Measurements from ENCODE around the gene NTF3. TPM values are rescaled to one million over a fixed set of nuclear protein-coding genes. Genes with fewer than 3 reads are reported as not detected.

NTF3 gene
- total and polyA plus RNA-seq, 2 of the 8 experiments (the other 6 are each of a cell fraction or from before 2014, with no cell fraction given), result 1.4 to 2.3 TPM

DNA sequence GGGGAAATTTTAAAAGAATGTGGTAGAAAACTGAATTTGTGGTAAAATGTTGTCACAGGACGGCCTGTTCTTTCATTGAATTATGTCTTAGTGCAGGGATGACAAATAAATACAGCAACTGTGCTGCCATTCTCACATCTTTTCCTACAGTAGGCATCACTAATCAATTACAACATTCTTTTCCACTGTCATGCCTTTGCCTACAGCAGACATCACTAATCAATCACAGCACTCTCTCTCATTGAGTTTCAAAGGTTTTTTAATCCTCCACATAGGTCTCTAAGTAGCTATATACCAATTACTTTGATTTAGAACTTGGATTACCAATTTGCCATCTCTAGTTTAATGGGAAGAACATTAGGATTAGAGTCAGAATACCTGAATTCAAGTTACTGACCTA lies 30.1 kb downstream of the NTF3 start:
- Histone ChIP-seq H3K4ac (replicated peaks; ENCODE audit: insufficient read length, low read depth, low read length) (no peak overlapping the region), H3K23ac (ENCODE audit: insufficient read length) (no peak overlapping the region), H2AFZ (ENCODE audit: low read length) (no peak overlapping the region), H3K79me2 (ENCODE audit: control insufficient read depth in 1 of 2, insufficient read depth in 2 of 2, low read length in 2 of 2) (no peaks in the 10 kb centered on the region), H3K27ac (ENCODE audit: low read depth, low read length) (no peak overlapping the region), H3K4me3 (ENCODE audit: extremely low read depth in 1 of 4, insufficient read depth in 2 of 4, low read depth in 3 of 4, low read length in 4 of 4) (no peak overlapping the region), H2BK120ac (replicated peaks; ENCODE audit: low read depth, low read length) (no peak overlapping the region), H4K20me1 (replicated peaks in 1 of 2; ENCODE audit: control insufficient read depth in 1 of 2, insufficient read depth in 2 of 2, low read length in 2 of 2) (no peaks in the 10 kb centered on the region), H3K56ac (replicated peaks; ENCODE audit: insufficient read length, low read depth, low read length) (no peak overlapping the region), H3K79me1 (ENCODE audit: low read depth, low read length) (no peaks in the 10 kb centered on the region; the same call in 1 of the 2 replicates), H3K9ac (replicated peaks in 1 of 4; ENCODE audit: extremely low read depth in 1 of 4, low read depth in 3 of 4, low read length in 3 of 4) (no peak overlapping the region), H2BK5ac (ENCODE audit: low read depth, low read length) (no peak overlapping the region), H3K9me3 (ENCODE audit: insufficient read depth in 2 of 2, low read depth in 1 of 2, low read length in 1 of 2) (no peaks in the 10 kb centered on the region), H3K23me2 (ENCODE audit: low read depth, low read length) (no peaks in the 10 kb centered on the region), H3K14ac (ENCODE audit: insufficient read length) (no peak overlapping the region), H4K8ac (ENCODE audit: extremely low read depth, insufficient read depth, low read length) (no peak overlapping the region), H2BK20ac (ENCODE audit: low read length) (no peak overlapping the region), H4K91ac (replicated peaks; ENCODE audit: insufficient read length, low read length) (no peak overlapping the region), H3K18ac (ENCODE audit: extremely low read depth, low read length) (no peak overlapping the region), H2BK15ac (ENCODE audit: low read length) (no peak overlapping the region), H2BK12ac (ENCODE audit: low read depth, low read length) (no peak overlapping the region), H4K5ac (ENCODE audit: insufficient read length, low read depth, low read length) (no peak overlapping the region), H3K4me2 (ENCODE audit: insufficient read depth in 1 of 2, low read depth in 2 of 2, low read length in 2 of 2) (no peak overlapping the region), H3K27me3 (replicated peaks in 1 of 4; ENCODE audit: control insufficient read depth in 3 of 4, extremely low read depth in 1 of 4, insufficient read depth in 3 of 4, low read length in 3 of 4) (no peaks in the 10 kb centered on the region), H3K36me3 (ENCODE audit: control insufficient read depth in 2 of 4, insufficient read depth in 4 of 4, low read length in 3 of 4) (no peaks in the 10 kb centered on the region), H3K4me1 (replicated peaks in 1 of 4; ENCODE audit: control insufficient read depth in 3 of 4, insufficient read depth in 4 of 4, low read length in 3 of 4) (peaks cover 0 to 2% (median under 1%) of the 10 kb centered on the region in 4 experiments; a peak in 3 of 7 replicates), H2AK5ac (ENCODE audit: low read depth, low read length) (no peak overlapping the region)
- no peak for TF ChIP-seq ZNF274 (IDR thresholded peaks at IDR 0.05; ENCODE audit: borderline replicate concordance, extremely low read depth, low read length)
- TF ChIP-seq EZH2 (IDR thresholded peaks at IDR 0.05; ENCODE audit: low read depth, low read length, severe bottlenecking), result no peak
- TF ChIP-seq, protein P1, sequence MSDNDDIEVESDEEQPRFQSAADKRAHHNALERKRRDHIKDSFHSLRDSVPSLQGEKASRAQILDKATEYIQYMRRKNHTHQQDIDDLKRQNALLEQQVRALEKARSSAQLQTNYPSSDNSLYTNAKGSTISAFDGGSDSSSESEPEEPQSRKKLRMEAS (IDR thresholded peaks at IDR 0.05), result no peak
- peak; percentile 44; the same call in 1 of the 2 replicates for TF ChIP-seq SRF (IDR thresholded peaks at IDR 0.05; ENCODE audit: low read depth, low read length)
- TF ChIP-seq KDM4A (IDR thresholded peaks at IDR 0.05; ENCODE audit: low read depth, low read length, severe bottlenecking), result no peak
- no peak for TF ChIP-seq TAF7 (optimal IDR thresholded peaks at IDR 0.05; ENCODE audit: borderline replicate concordance, low read depth, low read length)
- 85% methylated on average over 1 of the region's 1 CpG; no CpG with 5 or more reads in 1 of the 2 experiments for WGBS, 2 experiments (ENCODE audit: extremely low coverage in 1 of 2, insufficient coverage in 1 of 2, insufficient read length in 1 of 2, insufficient replicate concordance in 2 of 2, low coverage in 1 of 2, low lambda C conversion rate in 2 of 2, missing lambda C conversion rate in 1 of 2)
- POLR2A ChIA-PET (ENCODE audit: partially characterized antibody), result interaction anchor here (1.0 kb wide), 1 partner anchor 11 kb away, joined by 3 read pairs; no protein-coding TSS in a partner anchor
- FAIRE-seq, result no peak
- DNase-seq (ENCODE audit: low read depth in 1 of 2, low spot score in 2 of 2), result no peak
- CTCF ChIA-PET (ENCODE audit: partially characterized antibody), result interaction anchor here (1.0 to 1.8 kb wide), 6 partner anchors 9 to 440 kb away, joined by 3 to 6 read pairs (median 4); no protein-coding TSS in a partner anchor
